Femur (tissue), 1 donor: Measurements from ENCODE around the gene TDG.
"Not testable (repeated sequence)": the region's sequence is repeated elsewhere in the genome, so short reads cannot be mapped to it uniquely, and the experiment has no call there.

Source experiments
- DNase-seq: peaks from one replicate; pipeline ENCODE4 v3.0.0-alpha.2; 2017

The TDG gene

GRCh38 chr12:103962493-103962892 is 3.2 kb upstream of the TDG start:
- no peak for DNase-seq

DNA sequence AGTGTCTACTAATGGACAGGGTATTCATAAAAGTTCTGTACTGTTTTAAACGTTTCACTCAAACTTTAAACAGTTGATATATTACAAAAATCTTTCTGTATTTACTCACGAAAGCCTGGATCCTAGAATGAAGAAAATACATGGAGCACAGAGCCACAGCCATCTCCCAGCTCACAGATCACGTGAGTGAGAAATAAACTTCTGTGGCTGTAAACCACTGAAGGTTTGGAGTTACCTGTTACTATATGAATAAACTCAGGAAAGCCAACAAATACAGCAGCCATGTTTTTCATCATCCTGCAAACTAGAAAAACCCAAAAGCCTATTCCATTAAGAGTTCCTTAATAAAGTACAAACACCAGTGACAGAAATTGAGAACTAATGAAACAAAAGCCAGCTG is 867 bp upstream of the TDG start:
- no peak for DNase-seq

GRCh38 chr12:103965255-103965589 is 450 bp upstream of the TDG start:
- DNase-seq = no peak

DNA sequence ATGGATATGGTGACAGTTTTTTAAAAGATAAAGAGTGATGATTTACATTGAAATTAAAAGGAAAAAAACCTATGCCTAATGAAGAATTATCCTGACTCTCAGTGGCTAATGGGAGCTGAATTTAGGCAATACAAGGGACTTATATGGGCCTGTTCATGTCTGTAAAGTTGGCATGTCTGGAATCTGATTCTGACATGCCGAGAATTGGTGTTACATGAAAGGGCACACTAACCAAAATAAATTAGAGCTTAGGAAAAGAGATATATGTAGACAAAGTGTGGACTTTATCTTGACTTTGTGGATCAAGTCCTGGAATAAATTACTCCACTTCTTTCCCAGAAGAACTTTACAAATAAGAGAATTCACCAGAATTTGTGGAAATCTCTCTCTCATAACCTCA is 1.1 kb downstream of the TDG start:
- DNase-seq = no peak

DNA sequence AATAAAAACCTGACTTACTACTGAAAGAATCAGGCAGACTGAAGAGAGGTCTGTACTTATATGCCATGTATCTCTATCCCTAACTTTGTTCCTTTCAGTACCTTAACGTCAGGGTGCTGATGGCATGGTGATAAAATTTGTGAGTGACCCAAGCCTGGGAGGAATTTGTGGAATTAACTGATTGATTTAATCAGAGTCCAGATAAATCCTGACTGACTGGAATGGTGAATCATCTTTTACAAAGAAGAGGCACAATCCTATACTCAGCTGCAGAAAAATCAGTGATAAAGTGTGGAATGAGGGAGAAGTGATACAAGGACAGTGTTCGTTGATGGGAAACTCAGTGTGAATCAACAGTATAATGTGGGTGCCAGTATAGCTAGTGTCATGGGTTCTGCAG is 3.7 kb downstream of the TDG start:
- DNase-seq = no peak

GRCh38 chr12:103973909-103974308 is 8.2 kb downstream of the TDG start:
- no peak for DNase-seq

DNA sequence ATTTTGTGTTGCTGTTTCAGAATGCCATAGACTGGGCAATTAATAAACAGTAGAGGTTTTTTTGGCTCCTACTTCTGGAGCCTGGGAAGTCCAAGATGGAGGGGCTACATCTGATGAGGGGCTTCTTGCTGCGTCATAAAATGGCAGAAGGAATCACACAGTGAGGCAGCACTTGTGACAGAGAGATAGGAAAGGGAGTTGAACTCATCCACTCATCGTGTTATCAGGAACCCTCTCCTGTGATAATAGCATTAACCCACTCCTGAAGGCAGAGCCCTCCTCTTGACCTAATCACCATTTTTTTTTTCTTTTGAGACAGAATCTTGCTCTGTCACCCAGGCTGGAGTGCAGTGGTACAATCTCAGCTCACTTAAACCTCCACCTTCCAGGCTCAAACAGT is 9.7 kb downstream of the TDG start:
- DNase-seq = no peak

- DNase-seq = no peak
Measured at GRCh38 chr12:103978384-103978982, 12.8 kb downstream of the TDG start.

GRCh38 chr12:103986829-103987228 is 21.2 kb downstream of the TDG start:
- no peak for DNase-seq

- DNase-seq = peak; percentile 55
Measured at GRCh38 chr12:103994235-103994634, 28.6 kb downstream of the TDG start.

GRCh38 chr12:103996595-103996994 is 30.9 kb downstream of the TDG start:
- no peak for DNase-seq

GRCh38 chr12:103997286-103997900 is 31.7 kb downstream of the TDG start:
- DNase-seq = no peak

DNA sequence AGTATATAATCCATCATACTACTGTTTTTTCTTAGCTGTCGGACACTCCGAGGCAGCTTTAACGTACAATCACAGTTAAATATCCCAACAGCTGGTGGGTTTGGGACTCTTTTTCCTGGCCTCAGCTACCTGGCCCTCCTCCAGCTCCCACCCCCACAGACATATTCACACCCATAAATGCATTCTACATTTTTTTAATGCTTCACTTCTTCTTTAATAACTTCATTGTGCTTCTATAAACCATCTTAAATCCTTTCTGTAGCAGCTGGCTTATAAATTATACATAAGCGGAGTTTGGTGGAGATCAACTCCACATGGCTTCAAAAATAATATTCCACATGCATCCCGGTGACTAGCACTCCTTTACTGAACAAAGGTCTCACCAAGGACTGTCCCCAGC is 33.3 kb downstream of the TDG start:
- peak; percentile 65 for DNase-seq

- no peak for DNase-seq
Measured at GRCh38 chr12:104000807-104001434, 35.2 kb downstream of the TDG start.

DNA sequence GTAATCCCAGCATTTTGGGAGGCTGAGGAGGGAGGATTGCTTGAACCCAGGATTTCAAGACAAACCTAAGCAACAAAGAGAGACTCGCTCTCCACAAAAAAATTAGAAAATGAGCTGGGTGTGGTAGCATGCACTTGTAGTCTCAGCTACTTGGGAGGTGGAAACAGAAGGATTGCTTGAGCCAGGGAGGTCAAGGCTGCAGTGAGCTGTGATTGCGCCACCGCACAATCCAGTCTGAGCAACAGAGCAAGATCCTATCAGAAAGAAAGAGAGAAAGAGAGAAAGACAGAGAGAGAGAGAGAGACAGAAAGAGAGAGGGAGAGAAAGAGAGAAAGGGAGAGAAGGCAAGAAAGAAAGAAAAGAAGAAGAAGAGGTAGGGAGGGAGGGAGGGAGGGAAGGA is 37.0 kb downstream of the TDG start:
- no peak for DNase-seq

DNA sequence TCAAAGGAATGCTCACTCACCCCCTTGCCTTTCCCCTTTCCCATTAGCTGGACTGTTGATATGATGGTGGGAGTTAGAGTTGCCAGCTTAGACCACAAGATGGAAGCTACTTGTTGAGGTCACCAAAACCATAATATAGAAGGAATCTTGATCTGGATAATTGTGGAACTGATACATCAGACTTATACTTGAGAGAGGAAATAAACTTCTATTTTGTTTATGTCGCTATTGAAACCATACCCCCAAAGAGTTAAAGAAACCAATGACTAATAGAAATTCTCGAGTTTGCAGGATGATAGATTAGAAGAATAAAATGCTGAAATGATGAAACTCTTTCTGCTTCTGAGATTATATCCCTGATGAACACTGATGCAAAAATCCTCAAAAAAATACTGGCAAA is 37.9 kb downstream of the TDG start:
- no peak for DNase-seq

- no peak for DNase-seq
Measured at GRCh38 chr12:104006929-104007328, 41.3 kb downstream of the TDG start.

GRCh38 chr12:104010121-104010520 is 44.4 kb downstream of the TDG start:
- no peak for DNase-seq

DNA sequence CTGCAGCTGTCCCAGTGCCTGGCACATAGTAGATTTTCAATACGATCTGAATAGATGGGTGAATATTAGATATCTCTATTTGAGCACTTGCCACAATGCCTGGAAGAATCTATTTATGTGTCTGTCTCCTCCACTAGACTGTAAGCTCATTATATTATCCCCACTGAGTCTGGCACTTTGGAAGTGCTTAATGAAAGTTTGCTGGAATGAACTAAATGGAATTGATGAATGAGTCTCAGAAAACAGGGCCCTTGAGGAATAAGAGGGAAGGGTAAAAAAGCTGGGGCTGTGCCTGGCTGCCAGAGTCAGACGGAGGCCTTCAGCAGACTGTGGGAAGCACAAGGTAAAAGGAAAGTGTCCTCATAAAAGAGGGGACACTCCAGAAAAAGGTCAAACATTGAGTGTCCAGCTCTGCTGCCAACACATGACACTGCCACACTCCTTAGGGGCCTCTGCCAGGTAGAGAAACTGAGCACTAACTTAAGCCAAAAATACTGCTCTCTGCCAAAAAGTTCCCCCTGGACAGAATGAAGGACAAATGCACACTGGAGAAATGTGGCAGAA is 45.0 kb downstream of the TDG start:
- no peak for DNase-seq

GRCh38 chr12:104011253-104011652 is 45.6 kb downstream of the TDG start:
- no peak for DNase-seq

DNA sequence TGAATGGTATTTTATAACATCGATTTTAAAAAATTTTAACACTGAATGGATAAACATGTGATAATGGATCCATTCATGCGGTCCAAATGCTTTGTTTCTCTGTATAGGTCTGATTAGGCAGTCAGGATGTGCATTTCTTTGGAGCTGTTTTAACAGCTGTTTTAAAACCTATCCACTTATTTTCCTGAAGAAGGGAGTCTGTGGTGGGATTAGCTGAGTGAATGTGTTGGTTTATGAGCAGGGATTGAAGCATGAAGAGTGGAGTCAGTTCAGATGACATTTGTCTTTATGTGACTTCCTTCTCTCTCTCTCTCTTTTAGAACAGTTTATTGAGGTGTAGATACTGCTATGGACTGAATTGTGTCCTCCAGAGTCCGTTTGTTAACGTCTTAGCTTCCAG is 46.7 kb downstream of the TDG start:
- DNase-seq = no peak

DNA sequence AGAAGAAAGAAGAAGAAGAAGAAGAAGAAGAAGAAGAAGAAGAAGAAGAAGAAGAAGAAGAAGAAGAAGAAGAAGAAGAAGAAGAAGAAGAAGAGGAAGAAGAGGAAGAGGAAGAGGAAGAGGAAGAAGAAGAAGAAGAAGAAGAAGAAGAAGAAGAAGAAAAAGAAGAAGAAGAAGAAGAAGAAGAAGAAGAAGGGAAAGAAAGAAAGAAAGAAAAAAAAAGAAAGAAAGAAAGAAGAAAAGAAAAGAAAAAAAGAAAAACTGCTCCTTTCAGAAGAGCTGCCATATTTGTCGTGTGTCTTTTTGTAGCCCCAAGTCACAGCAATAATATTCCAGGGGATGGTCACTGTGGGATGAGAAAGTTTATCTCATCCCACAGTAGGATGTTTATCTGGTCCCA is 56.2 kb downstream of the TDG start:
- not testable (repeated sequence) for DNase-seq

- DNase-seq = no peak
Measured at GRCh38 chr12:104022786-104023185, 57.1 kb downstream of the TDG start.

DNA sequence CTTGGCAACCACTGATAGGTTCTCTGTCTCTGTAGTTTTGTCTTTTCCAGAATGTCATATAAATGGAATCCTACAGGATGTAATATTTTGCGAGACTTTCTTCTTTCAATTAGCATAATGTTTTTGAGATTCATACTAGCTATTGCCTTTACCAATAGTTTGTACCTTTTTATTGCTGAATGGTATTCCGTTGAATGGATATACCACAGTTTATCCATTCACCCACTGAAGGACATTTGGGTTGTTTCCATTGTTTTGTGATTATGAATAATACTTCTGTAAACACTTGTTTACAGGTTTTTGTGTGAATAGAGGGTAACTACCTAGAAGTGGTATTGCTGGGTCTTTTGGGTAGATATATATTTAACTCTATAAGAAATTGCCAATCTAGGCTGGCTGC is 58.0 kb downstream of the TDG start:
- DNase-seq = no peak

- DNase-seq = no peak
Measured at GRCh38 chr12:104024348-104024747, 58.7 kb downstream of the TDG start.
